Testis (tissue), 3 donors: ENCODE data around the gene FGGY. TPM values are rescaled to one million over a fixed set of nuclear protein-coding genes. Genes with fewer than 3 reads are reported as not detected.

Experiments
- DNase-seq: peaks from one replicate; pipeline ENCODE4 v3.0.0-alpha.2; 2019
- H3K27ac ChIP-seq, 2 donors: fragments of 200-600 bp; sonication (generic); one replicate each; pipeline ENCODE4 v1.5.1; 2019
- H3K27me3 ChIP-seq: fragments of 200-600 bp; sonication (generic); one replicate; pipeline ENCODE4 v1.5.1; 2019
- H3K36me3 ChIP-seq: fragments of 200-600 bp; sonication (generic); one replicate; pipeline ENCODE4 v1.5.1; 2017; ENCODE audit warnings: low read depth; ENCODE audit errors: missing control alignments
- H3K4me1 ChIP-seq: fragments of 200-600 bp; sonication (generic); one replicate; pipeline ENCODE4 v1.5.1; 2019
- H3K4me3 ChIP-seq, 2 donors: fragments of 200-600 bp; sonication (generic); one replicate each; pipeline ENCODE4 v1.5.1; 2017 to 2019
- H3K9me3 ChIP-seq: fragments of 200-600 bp; sonication (generic); one replicate; pipeline ENCODE4 v1.5.1; 2017
- CTCF ChIP-seq, 3 experiments: fragments of 450-650 bp in 2 of 3; fragments of 200-600 bp in 1 of 3; sonication (generic) in 1 of 3; IDR thresholded peaks; one replicate each; pipeline ENCODE4 v1.5.1; 2016 to 2019; ENCODE audit warnings: antibody characterized with exemption in 3 of 3, mild to moderate bottlenecking in 2 of 3, moderate library complexity in 1 of 3
- POLR2A ChIP-seq: fragments of 450-650 bp; IDR thresholded peaks from one replicate; pipeline ENCODE4 v1.6.1; 2017; ENCODE audit warnings: antibody characterized with exemption, mild to moderate bottlenecking, moderate library complexity
- WGBS, 2 donors: methylation state at CpG; one replicate each; pipeline ENCODE4 v1.1.5; 2018; 5-methylcytosine and 5-hydroxymethylcytosine counted together
- intact Hi-C: fragments of 100-400 bp; cut with DNase I; formaldehyde crosslinking; loops from one replicate; pipeline ENCODE4 v1.15.1; 2023; ENCODE audit warnings: low total_unique reads
- polyA plus RNA-seq: library from polyadenylated mRNA; stranded (reverse); fragments of 350-450 nt; fragmentation: Illumina TruSeq; extraction: RNeasy Lipid Tissue Mini Kit (QIAGEN cat#74804); gene quantifications from one replicate; pipeline ENCODE4 v1.2.3, GENCODE V29; 2014; ENCODE audit warnings: low read depth, low replicate concordance; ENCODE audit not compliant: insufficient read depth
- total RNA-seq, 2 donors: library from RNA; depleted of rRNA; stranded (reverse); fragments of >200 nt; gene quantifications; one replicate each; pipeline ENCODE4 v1.2.3, GENCODE V29; 2016

Gene FGGY
- total and polyA plus RNA-seq, 3 donors from 2014 or later, result 14.6 to 32.8 (median 32.3) TPM

- H3K4me1 ChIP-seq, result no peaks in the 10 kb centered on the region
- no peak for TF ChIP-seq CTCF (IDR thresholded peaks at IDR 0.05)
- TF ChIP-seq POLR2A, result no peak
- H3K27me3 ChIP-seq, result no peaks in the 10 kb centered on the region
- DNase-seq, result no peak
- H3K27ac ChIP-seq, result no peak overlapping the region
- intact Hi-C loops, result no loop called here
- 44 to 63% methylated on average over 4 of the region's 4 CpGs for WGBS, 2 donors
- H3K9me3 ChIP-seq, result no peaks in the 10 kb centered on the region
- H3K4me3 ChIP-seq, result no peak overlapping the region
- no peaks in the 10 kb centered on the region for H3K36me3 ChIP-seq
Observed at GRCh38 chr1:59266180-59266926, 30.5 kb upstream of the FGGY start.

- Histone ChIP-seq H3K4me3 (no peak overlapping the region), H3K9me3 (no peaks in the 10 kb centered on the region), H3K27ac (no peak overlapping the region), H3K36me3 (no peaks in the 10 kb centered on the region), H3K27me3 (no peaks in the 10 kb centered on the region), H3K4me1 (no peaks in the 10 kb centered on the region)
- TF ChIP-seq CTCF (IDR thresholded peaks at IDR 0.05) (no peak), POLR2A (no peak)
- DNase-seq, result no peak
- intact Hi-C loops, result no loop called here
Observed at GRCh38 chr1:59266927-59267293, 30.0 kb upstream of the FGGY start.

- H3K27ac ChIP-seq, result no peak overlapping the region
- H3K4me1 ChIP-seq, result no peaks in the 10 kb centered on the region
- intact Hi-C loops, result no loop called here
- no peaks in the 10 kb centered on the region for H3K9me3 ChIP-seq
- WGBS, 2 donors, result 89 to 100% methylated on average over 1 of the region's 1 CpG
- no peak for TF ChIP-seq POLR2A
- TF ChIP-seq CTCF (IDR thresholded peaks at IDR 0.05), result no peak
- no peaks in the 10 kb centered on the region for H3K27me3 ChIP-seq
- H3K36me3 ChIP-seq, result no peaks in the 10 kb centered on the region
- DNase-seq, result no peak
- no peak overlapping the region for H3K4me3 ChIP-seq
Observed at GRCh38 chr1:59268406-59268805, 28.5 kb upstream of the FGGY start.

- Histone ChIP-seq H3K27me3 (no peaks in the 10 kb centered on the region), H3K9me3 (no peaks in the 10 kb centered on the region), H3K27ac (no peak overlapping the region), H3K4me3 (no peak overlapping the region), H3K36me3 (no peaks in the 10 kb centered on the region), H3K4me1 (no peaks in the 10 kb centered on the region)
- 96% methylated on average over 2 of the region's 2 CpGs for WGBS, 2 donors
- intact Hi-C loops, result no loop called here
- no peak for DNase-seq
- no peak for TF ChIP-seq CTCF (IDR thresholded peaks at IDR 0.05)
- TF ChIP-seq POLR2A, result no peak
Observed at GRCh38 chr1:59271561-59272260, 25.2 kb upstream of the FGGY start.
